Cardiac muscle cell (in vitro differentiated cells and primary cell): ENCODE data around the gene TLE4. TPM values are rescaled to one million over a fixed set of nuclear protein-coding genes. Genes with fewer than 3 reads are reported as not detected.

Experiments used
- DNase-seq, 2 donors: peaks; one replicate each; pipeline versions ENCODE4 v3.0.0 to v3.0.0-alpha.2; 2010 to 2017; ENCODE audit warnings: low read depth in 1 of 2, low spot score in 1 of 2
- H3K27ac ChIP-seq: fragments of 200-600 bp; sonication (generic); 2 replicates; pipeline ENCODE4 v1.5.1; 2016
- H3K27me3 ChIP-seq: fragments of 200-600 bp; sonication (generic); 2 replicates; pipeline ENCODE4 v1.6.0; 2016; ENCODE audit warnings: control low read depth
- H3K36me3 ChIP-seq: fragments of 200-600 bp; sonication (generic); 2 replicates; pipeline ENCODE4 v1.5.1; 2016; ENCODE audit warnings: control low read depth
- H3K4me1 ChIP-seq: fragments of 200-600 bp; sonication (generic); 2 replicates; pipeline ENCODE4 v1.8.1; 2017; ENCODE audit warnings: low read depth, mild to moderate bottlenecking, mixed run types
- H3K4me3 ChIP-seq: fragments of 200-600 bp; sonication (generic); 2 replicates; pipeline ENCODE4 v1.5.1; 2016; ENCODE audit warnings: mild to moderate bottlenecking
- H3K9me3 ChIP-seq: fragments of 200-600 bp; sonication (generic); 2 replicates; pipeline ENCODE4 v1.5.1; 2017; ENCODE audit warnings: low read depth, mild to moderate bottlenecking, control low read depth
- polyA plus RNA-seq: library from polyadenylated mRNA; unstranded; fragments of >200 nt; fragmentation: Nextera tagmentation; extraction: Ambion mirVana; gene quantifications from 2 replicates; pipeline ENCODE4 v1.2.1, GENCODE V29; 2016
- total RNA-seq: library from RNA; depleted of rRNA; stranded (reverse); fragments of >200 nt; gene quantifications from 2 replicates; pipeline ENCODE4 v1.2.3, GENCODE V29; 2016
- TF ChIP-seq, protein P1 (sequence below): IDR thresholded peaks from 2 replicates; pipeline ENCODE4 v1.5.1; 2012; ENCODE audit warnings: low read depth, mild to moderate bottlenecking, low read length

The TLE4 gene
- total and polyA plus RNA-seq, 2 experiments from 2014 or later, result 9.1 to 11.9 TPM

DNA sequence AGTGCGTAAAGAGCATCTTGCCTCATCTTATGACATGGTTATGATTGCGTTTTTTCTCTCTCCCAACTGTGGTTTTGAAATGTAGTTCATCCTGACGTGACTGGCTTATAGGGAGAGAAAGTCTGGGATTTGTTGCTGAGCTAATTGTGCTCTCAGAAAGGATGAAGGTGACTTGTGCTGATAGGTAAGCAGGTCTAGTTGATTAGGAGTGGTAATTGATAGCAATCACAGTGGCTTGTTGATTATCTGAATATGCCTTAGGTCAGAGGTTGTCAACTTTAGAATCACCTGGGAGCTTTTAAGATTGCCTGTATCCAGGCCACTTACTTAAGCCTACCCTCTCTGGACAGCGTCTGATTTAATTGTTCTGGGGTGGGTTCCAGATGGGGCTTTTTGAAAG is 117.8 kb downstream of the TLE4 start:
- Histone ChIP-seq H3K27ac (no peak overlapping the region), H3K9me3 (no peaks in the 10 kb centered on the region), H3K4me1 (peaks cover 3% of the 10 kb centered on the region), H3K36me3 (no peaks in the 10 kb centered on the region), H3K27me3 (no peaks in the 10 kb centered on the region), H3K4me3 (no peak overlapping the region)
- DNase-seq, result no peak
- TF ChIP-seq, protein P1, sequence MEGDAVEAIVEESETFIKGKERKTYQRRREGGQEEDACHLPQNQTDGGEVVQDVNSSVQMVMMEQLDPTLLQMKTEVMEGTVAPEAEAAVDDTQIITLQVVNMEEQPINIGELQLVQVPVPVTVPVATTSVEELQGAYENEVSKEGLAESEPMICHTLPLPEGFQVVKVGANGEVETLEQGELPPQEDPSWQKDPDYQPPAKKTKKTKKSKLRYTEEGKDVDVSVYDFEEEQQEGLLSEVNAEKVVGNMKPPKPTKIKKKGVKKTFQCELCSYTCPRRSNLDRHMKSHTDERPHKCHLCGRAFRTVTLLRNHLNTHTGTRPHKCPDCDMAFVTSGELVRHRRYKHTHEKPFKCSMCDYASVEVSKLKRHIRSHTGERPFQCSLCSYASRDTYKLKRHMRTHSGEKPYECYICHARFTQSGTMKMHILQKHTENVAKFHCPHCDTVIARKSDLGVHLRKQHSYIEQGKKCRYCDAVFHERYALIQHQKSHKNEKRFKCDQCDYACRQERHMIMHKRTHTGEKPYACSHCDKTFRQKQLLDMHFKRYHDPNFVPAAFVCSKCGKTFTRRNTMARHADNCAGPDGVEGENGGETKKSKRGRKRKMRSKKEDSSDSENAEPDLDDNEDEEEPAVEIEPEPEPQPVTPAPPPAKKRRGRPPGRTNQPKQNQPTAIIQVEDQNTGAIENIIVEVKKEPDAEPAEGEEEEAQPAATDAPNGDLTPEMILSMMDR, result no peak

GRCh38 chr9:79691496-79691895 is 119.7 kb downstream of the TLE4 start:
- Histone ChIP-seq H3K9me3 (no peaks in the 10 kb centered on the region), H3K4me1 (peaks cover 3% of the 10 kb centered on the region), H3K4me3 (no peak overlapping the region), H3K27me3 (no peaks in the 10 kb centered on the region), H3K27ac (no peak overlapping the region), H3K36me3 (no peaks in the 10 kb centered on the region)
- TF ChIP-seq, protein P1, result no peak
- no peak for DNase-seq

GRCh38 chr9:79692857-79693571 is 121.2 kb downstream of the TLE4 start:
- DNase-seq, result no peak
- no peaks in the 10 kb centered on the region for H3K36me3 ChIP-seq
- no peaks in the 10 kb centered on the region for H3K27me3 ChIP-seq
- no peaks in the 10 kb centered on the region for H3K9me3 ChIP-seq
- no peak overlapping the region for H3K4me3 ChIP-seq
- no peak overlapping the region for H3K27ac ChIP-seq
- H3K4me1 ChIP-seq, result peaks cover 3% of the 10 kb centered on the region
- TF ChIP-seq, protein P1, result no peak

DNA sequence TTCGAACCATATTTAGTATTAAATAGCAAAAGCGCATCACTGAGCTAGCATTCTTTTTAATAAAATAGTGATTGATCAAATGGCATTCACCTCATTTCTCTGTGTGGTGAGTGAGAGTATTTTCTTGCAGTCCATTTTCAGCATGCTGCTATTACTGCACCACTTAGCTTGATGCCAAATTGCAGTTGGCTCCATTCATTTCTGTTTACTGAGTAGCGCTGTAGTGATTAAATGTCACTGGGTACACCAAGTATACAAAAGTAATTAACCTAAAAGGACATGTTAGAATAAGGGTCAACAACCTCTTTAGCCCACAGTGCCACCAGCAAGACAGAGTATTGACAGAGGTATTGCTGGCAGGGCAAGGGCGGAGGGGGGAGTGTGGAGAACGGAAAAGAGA is 122.0 kb downstream of the TLE4 start:
- peaks cover 3% of the 10 kb centered on the region for H3K4me1 ChIP-seq

GRCh38 chr9:79694208-79694607 is 122.4 kb downstream of the TLE4 start:
- Histone ChIP-seq H3K27ac (no peak overlapping the region), H3K9me3 (no peaks in the 10 kb centered on the region), H3K36me3 (no peaks in the 10 kb centered on the region), H3K27me3 (no peaks in the 10 kb centered on the region), H3K4me3 (no peak overlapping the region), H3K4me1 (peaks cover 2% of the 10 kb centered on the region)
- TF ChIP-seq, protein P1, result no peak
- no peak for DNase-seq

More for the DNA sequence above, 122.0 kb downstream of the TLE4 start:
- no peak for DNase-seq
- Histone ChIP-seq H3K27ac (no peak overlapping the region), H3K27me3 (no peaks in the 10 kb centered on the region), H3K4me3 (no peak overlapping the region), H3K9me3 (no peaks in the 10 kb centered on the region), H3K36me3 (no peaks in the 10 kb centered on the region)
- TF ChIP-seq, protein P1, result no peak
